ENCODE data around the gene STAC2.
"Not testable (repeated sequence)": the region's sequence is repeated elsewhere in the genome, so short reads cannot be mapped to it uniquely, and the experiment has no call there.

Gene STAC2

GRCh38 chr17:39225308-39225958 is at the start of gene STAC2:
Gene STAC2 (minus strand): TSS chr17:39225945. CDS start chr17:39225502, 443 bp downstream.
- DNase-seq, result no peak

GRCh38 chr17:39271546-39271945 is 45.8 kb upstream of the STAC2 start:
- DNase-seq, result no peak

- no peak for DNase-seq
These were observed 45.2 kb upstream of the STAC2 start for GRCh38 chr17:39270923-39271322.

GRCh38 chr17:39264119-39264518 is 38.4 kb upstream of the STAC2 start:
- DNase-seq, result no peak

GRCh38 chr17:39261286-39261685 is 35.5 kb upstream of the STAC2 start:
- peak in 1 of 2 donors; percentile 44 for DNase-seq

- no peak for DNase-seq
These were observed 27.2 kb upstream of the STAC2 start for GRCh38 chr17:39252788-39253460.

- no peak for DNase-seq
These were observed 26.3 kb upstream of the STAC2 start for GRCh38 chr17:39251997-39252396.

- DNase-seq, result not testable (repeated sequence)
These were observed 24.3 kb upstream of the STAC2 start for GRCh38 chr17:39250076-39250475.

GRCh38 chr17:39246274-39246673 is 20.5 kb upstream of the STAC2 start:
- no peak for DNase-seq

GRCh38 chr17:39244600-39245570 is 19.1 kb upstream of the STAC2 start:
- peak; percentile 85 to 88 for DNase-seq

GRCh38 chr17:39244016-39244599 is 18.4 kb upstream of the STAC2 start:
- no peak for DNase-seq

- DNase-seq, result no peak
These were observed 17.4 kb upstream of the STAC2 start for GRCh38 chr17:39243155-39243554.

- no peak for DNase-seq
These were observed 14.9 kb upstream of the STAC2 start for GRCh38 chr17:39240631-39241030.

GRCh38 chr17:39239640-39240314 is 14.0 kb upstream of the STAC2 start:
- DNase-seq, result peak; percentile 57 to 73

- peak; percentile 36 to 51 for DNase-seq
These were observed 12.7 kb upstream of the STAC2 start for GRCh38 chr17:39238311-39238972.

GRCh38 chr17:39237586-39237985 is 11.8 kb upstream of the STAC2 start:
- DNase-seq, result no peak

GRCh38 chr17:39236981-39237441 is 11.3 kb upstream of the STAC2 start:
- no peak for DNase-seq

GRCh38 chr17:39236450-39236927 is 10.7 kb upstream of the STAC2 start:
- DNase-seq, result no peak

GRCh38 chr17:39235555-39236449 is 10.1 kb upstream of the STAC2 start:
- DNase-seq, result peak; percentile 36 to 58

Measured in stimulated activated CD4-positive, alpha-beta T cell treated with anti-CD3 and anti-CD28 coated beads, Interleukin-2, amount 100 ng/mL, for 48 hours (primary cell).